Measurements from ENCODE around the gene DCUN1D1. TPM values are rescaled to one million over a fixed set of nuclear protein-coding genes. Genes with fewer than 3 reads are reported as not detected.
A peak's percentile ranks its signal among the peaks of the same experiment; 100 is the strongest.

Gene DCUN1D1
- total RNA-seq, 4 donors from 2014 or later, result 13.8 to 26.2 (median 18.1) TPM

DNA sequence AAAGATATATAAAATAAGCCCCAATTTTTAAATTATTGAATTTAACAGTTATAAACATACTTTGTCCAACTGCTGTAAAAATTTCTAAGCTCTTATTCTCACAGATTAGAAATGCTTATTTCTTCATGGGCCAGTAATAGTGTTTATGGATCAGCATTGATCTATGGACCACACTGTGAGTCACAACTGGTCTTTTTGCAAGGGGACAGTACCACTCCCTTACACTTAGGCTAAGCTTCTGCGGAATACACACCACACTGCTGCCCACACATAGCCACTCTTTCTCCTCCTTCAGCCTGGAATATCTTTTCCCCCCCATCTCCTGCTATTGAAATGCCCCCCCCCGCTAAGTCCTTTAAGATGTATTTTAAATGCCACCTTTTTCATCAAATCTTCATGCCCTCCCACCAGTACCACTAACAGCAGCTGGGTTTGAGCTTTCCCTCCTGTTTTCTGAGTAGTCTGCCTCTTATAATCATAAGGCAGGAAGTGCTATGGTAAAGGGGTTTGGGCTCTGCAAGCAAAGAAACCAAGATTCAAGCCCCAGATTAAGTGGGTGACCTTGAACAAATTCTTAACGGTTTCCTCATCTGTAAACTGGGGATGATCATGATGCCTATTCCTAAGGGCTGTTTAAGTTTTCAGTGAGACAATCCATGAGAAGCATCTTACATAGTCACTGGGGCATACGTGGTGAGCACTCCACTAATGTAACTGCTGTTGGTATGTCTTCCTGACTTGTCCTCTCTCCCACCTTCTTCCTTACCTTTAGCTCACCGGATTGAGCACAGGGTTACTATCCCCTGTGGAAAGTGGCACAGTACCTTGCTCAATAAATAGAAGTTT, 69.2 kb downstream of the DCUN1D1 start:
- H3K4me1 ChIP-seq, result no peaks in the 10 kb centered on the region
- no peak overlapping the region for H3K4me3 ChIP-seq
- 90 to 91% methylated on average over 5 of the region's 5 CpGs for WGBS, 2 donors
- TF ChIP-seq POLR2A (IDR thresholded peaks at IDR 0.05), result no peak
- TF ChIP-seq, protein P1, sequence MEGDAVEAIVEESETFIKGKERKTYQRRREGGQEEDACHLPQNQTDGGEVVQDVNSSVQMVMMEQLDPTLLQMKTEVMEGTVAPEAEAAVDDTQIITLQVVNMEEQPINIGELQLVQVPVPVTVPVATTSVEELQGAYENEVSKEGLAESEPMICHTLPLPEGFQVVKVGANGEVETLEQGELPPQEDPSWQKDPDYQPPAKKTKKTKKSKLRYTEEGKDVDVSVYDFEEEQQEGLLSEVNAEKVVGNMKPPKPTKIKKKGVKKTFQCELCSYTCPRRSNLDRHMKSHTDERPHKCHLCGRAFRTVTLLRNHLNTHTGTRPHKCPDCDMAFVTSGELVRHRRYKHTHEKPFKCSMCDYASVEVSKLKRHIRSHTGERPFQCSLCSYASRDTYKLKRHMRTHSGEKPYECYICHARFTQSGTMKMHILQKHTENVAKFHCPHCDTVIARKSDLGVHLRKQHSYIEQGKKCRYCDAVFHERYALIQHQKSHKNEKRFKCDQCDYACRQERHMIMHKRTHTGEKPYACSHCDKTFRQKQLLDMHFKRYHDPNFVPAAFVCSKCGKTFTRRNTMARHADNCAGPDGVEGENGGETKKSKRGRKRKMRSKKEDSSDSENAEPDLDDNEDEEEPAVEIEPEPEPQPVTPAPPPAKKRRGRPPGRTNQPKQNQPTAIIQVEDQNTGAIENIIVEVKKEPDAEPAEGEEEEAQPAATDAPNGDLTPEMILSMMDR (IDR thresholded peaks at IDR 0.05), result no peak
- no peak for TF ChIP-seq EP300 (IDR thresholded peaks at IDR 0.05)
- no peak for DNase-seq (ENCODE audit: low spot score in 2 of 2)
- no peaks in the 10 kb centered on the region for H3K27me3 ChIP-seq
- H3K36me3 ChIP-seq, result peaks cover 0 to 43% (median 0%) of the 10 kb centered on the region in 3 donors
- H3K9me3 ChIP-seq, result no peaks in the 10 kb centered on the region
- no peak overlapping the region for H3K27ac ChIP-seq

DNA sequence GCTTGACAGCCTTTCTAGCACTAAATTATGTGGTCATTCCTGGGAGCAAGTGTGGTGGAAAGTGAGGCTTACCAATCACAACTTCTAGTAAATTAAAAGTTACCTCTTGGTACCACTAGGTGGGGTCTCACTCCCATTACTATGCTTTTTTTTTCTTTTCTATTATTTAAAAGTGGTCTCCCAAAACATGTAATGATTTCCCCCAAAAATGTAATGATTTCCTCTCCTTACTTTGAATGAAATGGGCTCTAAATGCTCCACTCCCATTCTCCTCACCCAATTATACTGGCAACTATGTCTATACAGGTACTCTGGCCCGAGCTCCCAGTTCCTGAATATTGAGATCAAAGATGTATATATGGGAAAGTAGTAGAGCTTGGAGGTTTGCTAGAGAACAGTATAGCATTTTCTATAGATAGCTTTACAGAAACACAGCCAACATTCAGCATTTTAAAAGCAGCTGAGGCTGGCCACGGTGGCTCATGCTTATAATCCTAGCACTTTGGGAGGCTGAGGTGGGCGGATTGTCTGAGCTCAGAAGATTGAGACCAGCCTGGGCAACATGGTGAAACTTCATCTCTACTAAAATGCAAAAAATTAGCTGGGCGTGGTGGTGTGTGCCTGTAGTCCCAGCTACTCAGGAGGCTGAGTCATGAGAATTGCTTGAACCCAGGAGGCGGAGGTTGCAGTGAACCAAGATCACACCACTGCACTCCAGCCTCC, 70.9 kb downstream of the DCUN1D1 start:
- Histone ChIP-seq H3K4me3 (no peak overlapping the region), H3K9me3 (no peaks in the 10 kb centered on the region), H3K36me3 (peaks cover 0 to 44% (median 0%) of the 10 kb centered on the region in 3 donors), H3K4me1 (no peaks in the 10 kb centered on the region), H3K27me3 (no peaks in the 10 kb centered on the region), H3K27ac (no peak overlapping the region)
- no peak for TF ChIP-seq EP300 (IDR thresholded peaks at IDR 0.05)
- TF ChIP-seq, protein P1 (IDR thresholded peaks at IDR 0.05), result peak in 4 of 5 experiments; percentile 10 to 28 (median 22)
- 95% methylated on average over 5 of the region's 5 CpGs for WGBS, 2 donors
- DNase-seq (ENCODE audit: low spot score in 2 of 2), result no peak

DNA sequence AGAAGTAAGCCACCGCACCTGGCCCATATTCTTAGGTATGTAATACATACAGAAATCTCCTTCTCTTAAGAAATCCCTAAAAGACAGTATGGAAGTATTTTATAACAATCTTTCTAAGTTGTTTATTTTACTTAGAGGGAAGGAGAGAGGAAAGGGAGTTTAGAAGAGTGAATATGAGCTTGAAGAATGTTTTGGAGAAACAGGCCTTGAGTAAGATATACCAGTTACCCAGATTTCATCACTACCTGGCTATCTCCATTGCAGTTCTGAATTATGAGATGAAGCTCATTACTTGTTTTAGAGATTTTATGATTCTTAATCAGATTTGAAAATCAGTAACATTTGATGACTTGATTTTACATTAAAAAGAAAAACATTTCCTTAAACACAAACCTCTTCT, 71.9 kb downstream of the DCUN1D1 start:
- H3K36me3 ChIP-seq, result peaks cover 0 to 42% (median 0%) of the 10 kb centered on the region in 3 donors
- 97% methylated on average over 1 of the region's 1 CpG for WGBS, 2 donors
- no peak for DNase-seq (ENCODE audit: low spot score in 2 of 2)

DNA sequence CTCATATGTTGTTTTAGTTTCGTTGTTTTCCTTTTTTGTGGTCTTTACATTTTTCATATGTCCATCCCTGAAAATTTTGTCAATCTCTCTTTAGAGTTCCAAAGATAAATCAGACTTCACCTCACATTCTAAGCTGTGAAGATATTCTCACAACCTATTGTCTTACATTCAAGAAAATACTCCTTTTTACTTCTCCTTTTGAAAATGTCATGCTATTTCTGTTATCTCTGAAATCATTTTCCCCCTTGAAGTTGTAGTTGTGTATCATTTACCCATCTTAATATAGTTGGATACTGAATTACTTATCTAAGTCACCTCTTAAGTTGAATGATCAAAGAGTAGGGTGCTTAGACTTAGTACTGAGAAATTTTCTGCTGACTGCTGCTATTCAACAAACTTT, 74.3 kb downstream of the DCUN1D1 start:
- DNase-seq (ENCODE audit: low spot score in 2 of 2), result no peak
- Histone ChIP-seq H3K36me3 (peaks cover 0 to 46% (median 0%) of the 10 kb centered on the region in 3 donors), H3K4me1 (no peaks in the 10 kb centered on the region), H3K27ac (no peak overlapping the region), H3K27me3 (no peaks in the 10 kb centered on the region), H3K4me3 (no peak overlapping the region), H3K9me3 (no peaks in the 10 kb centered on the region)
- WGBS, 2 donors, result 88% methylated on average over 1 of the region's 1 CpG
- no peak for TF ChIP-seq POLR2A (IDR thresholded peaks at IDR 0.05)

More for the DNA sequence above, 71.9 kb downstream of the DCUN1D1 start:
- TF ChIP-seq EP300 (IDR thresholded peaks at IDR 0.05) (no peak), POLR2A (IDR thresholded peaks at IDR 0.05) (no peak)
- TF ChIP-seq, protein P1 (IDR thresholded peaks at IDR 0.05), result no peak
- Histone ChIP-seq H3K27me3 (no peaks in the 10 kb centered on the region), H3K9me3 (no peaks in the 10 kb centered on the region), H3K27ac (no peak overlapping the region), H3K4me3 (no peak overlapping the region), H3K4me1 (no peaks in the 10 kb centered on the region)

DNA sequence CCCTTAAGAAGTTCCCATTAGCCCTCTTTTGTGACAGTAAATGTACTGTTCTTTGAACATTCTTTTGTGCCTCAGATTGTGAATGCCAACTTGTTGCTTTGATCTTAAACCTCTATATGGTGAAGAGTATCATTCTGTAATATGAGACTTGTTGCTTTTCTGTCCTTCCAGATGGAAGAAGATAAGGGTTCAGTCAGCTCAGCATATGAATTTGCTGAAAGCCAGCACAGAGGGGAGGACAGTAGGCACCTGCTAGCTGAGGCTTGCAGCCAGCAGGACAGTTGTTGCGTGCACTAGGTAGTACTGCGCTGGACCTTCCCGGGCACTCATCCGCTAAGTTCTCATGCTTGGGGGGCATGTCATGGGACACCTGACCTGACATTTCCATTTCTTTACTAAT, 74.7 kb downstream of the DCUN1D1 start:
- 96 to 100% methylated on average over 4 of the region's 4 CpGs for WGBS, 2 donors
- TF ChIP-seq, protein P1 (IDR thresholded peaks at IDR 0.05), result no peak
- TF ChIP-seq EP300 (IDR thresholded peaks at IDR 0.05), result no peak
- TF ChIP-seq POLR2A (IDR thresholded peaks at IDR 0.05), result no peak
- Histone ChIP-seq H3K27me3 (no peaks in the 10 kb centered on the region), H3K4me1 (no peaks in the 10 kb centered on the region), H3K4me3 (no peak overlapping the region), H3K27ac (no peak overlapping the region), H3K36me3 (peaks cover 0 to 46% (median 0%) of the 10 kb centered on the region in 3 donors), H3K9me3 (no peaks in the 10 kb centered on the region)
- no peak for DNase-seq (ENCODE audit: low spot score in 2 of 2)

Data from tibial nerve (tissue), 4 donors.